CD14-positive monocyte (primary cell): ENCODE measurements around the gene STK39. TPM values are rescaled to one million over a fixed set of nuclear protein-coding genes. Genes with fewer than 3 reads are reported as not detected.

Experiments
- DNase-seq, 3 donors: peaks; one replicate each; pipeline ENCODE4 v3.0.0-alpha.2; 2011 to 2022
- H2AFZ ChIP-seq: 2 replicates; pipeline ENCODE4 v1.6.0; 2012; ENCODE audit warnings: mild to moderate bottlenecking, low read depth, low read length, inconsistent platforms; ENCODE audit not compliant: insufficient read depth, poor library complexity, severe bottlenecking
- H3K27ac ChIP-seq, 2 donors: 1 replicate in 1 of 2; 2 replicates in 1 of 2; pipeline ENCODE4 v1.5.1; 2012 to 2013; ENCODE audit warnings: low read length in 2 of 2, control low read depth in 1 of 2, inconsistent platforms in 1 of 2, low read depth in 1 of 2, mild to moderate bottlenecking in 1 of 2
- H3K27me3 ChIP-seq, 2 donors: one replicate each; pipeline versions ENCODE4 v1.6.0 to v1.6.1; 2011 to 2013; ENCODE audit warnings: low read length in 2 of 2; ENCODE audit not compliant: control insufficient read depth in 2 of 2, insufficient read depth in 2 of 2
- H3K36me3 ChIP-seq, 2 donors: replicated peaks in 1 of 2; 1 replicate in 1 of 2; 2 replicates in 1 of 2; pipeline versions ENCODE4 v1.5.1 to v1.6.1; 2012 to 2013; ENCODE audit warnings: low read length in 2 of 2, control low read depth in 1 of 2, inconsistent platforms in 1 of 2, mild to moderate bottlenecking in 1 of 2; ENCODE audit not compliant: insufficient read depth in 2 of 2, control insufficient read depth in 1 of 2
- H3K4me1 ChIP-seq, 2 donors: 1 replicate in 1 of 2; 2 replicates in 1 of 2; pipeline versions ENCODE4 v1.5.1 to v1.6.1; 2012 to 2013; ENCODE audit warnings: low read length in 2 of 2, control low read depth in 1 of 2, inconsistent platforms in 1 of 2, mild to moderate bottlenecking in 1 of 2, moderate library complexity in 1 of 2; ENCODE audit not compliant: insufficient read depth in 2 of 2, control insufficient read depth in 1 of 2
- H3K4me2 ChIP-seq: replicated peaks from 2 replicates; pipeline ENCODE3; 2012; ENCODE audit warnings: low read length, moderate library complexity, mild to moderate bottlenecking; ENCODE audit not compliant: poor library complexity, severe bottlenecking; ENCODE audit errors: extremely low read depth
- H3K4me3 ChIP-seq, 3 experiments: fragments of 200-600 bp in 1 of 3; sonication (generic) in 1 of 3; replicated peaks in 1 of 3; 1 replicate in 2 of 3; 2 replicates in 1 of 3; pipeline ENCODE4 v1.5.1; 2011 to 2013; ENCODE audit warnings: low read length in 3 of 3, mild to moderate bottlenecking in 3 of 3, control low read depth in 2 of 3, low read depth in 2 of 3, inconsistent platforms in 1 of 3, moderate library complexity in 1 of 3
- H3K79me2 ChIP-seq: 2 replicates; pipeline ENCODE4 v1.6.0; 2012; ENCODE audit warnings: mild to moderate bottlenecking, control low read depth, inconsistent platforms, low read length, moderate library complexity; ENCODE audit not compliant: insufficient read depth
- H3K9ac ChIP-seq: 2 replicates; pipeline ENCODE4 v1.6.0; 2017; ENCODE audit warnings: low read length, mild to moderate bottlenecking; ENCODE audit not compliant: insufficient read depth, poor library complexity, severe bottlenecking
- H3K9me3 ChIP-seq, 2 donors: replicated peaks in 1 of 2; 1 replicate in 1 of 2; 2 replicates in 1 of 2; pipeline versions ENCODE4 v1.5.1 to v1.6.1; 2012 to 2013; ENCODE audit warnings: low read length in 2 of 2, control low read depth in 1 of 2; ENCODE audit not compliant: control insufficient read depth in 1 of 2, insufficient read depth in 1 of 2
- H4K20me1 ChIP-seq: 2 replicates; pipeline ENCODE4 v1.6.0; 2012; ENCODE audit warnings: mild to moderate bottlenecking, low read length, control low read depth, moderate library complexity; ENCODE audit not compliant: insufficient read depth
- H3K27ac Mint-ChIP-seq, 7 donors: one replicate each; pipeline ENCODE4 v1.8.0; 2020; ENCODE audit warnings: mild to moderate bottlenecking in 7 of 7, mixed read lengths in 7 of 7, moderate library complexity in 6 of 7, inconsistent platforms in 2 of 7
- H3K27me3 Mint-ChIP-seq, 3 donors: one replicate each; pipeline ENCODE4 v1.8.0; 2021 to 2022; ENCODE audit warnings: low read depth in 3 of 3, mild to moderate bottlenecking in 3 of 3, mixed read lengths in 3 of 3, moderate library complexity in 3 of 3, inconsistent platforms in 1 of 3
- H3K36me3 Mint-ChIP-seq, 2 donors: one replicate each; pipeline ENCODE4 v1.8.0; 2020; ENCODE audit warnings: mixed read lengths in 2 of 2, inconsistent platforms in 1 of 2, mild to moderate bottlenecking in 1 of 2
- H3K4me1 Mint-ChIP-seq: one replicate; pipeline ENCODE4 v1.8.0; 2020; ENCODE audit warnings: mild to moderate bottlenecking, mixed read lengths
- H3K4me3 Mint-ChIP-seq, 2 donors: one replicate each; pipeline ENCODE4 v1.8.0; 2020; ENCODE audit warnings: mild to moderate bottlenecking in 2 of 2, mixed read lengths in 2 of 2, moderate library complexity in 1 of 2
- H3K9me3 Mint-ChIP-seq, 7 donors: one replicate each; pipeline ENCODE4 v1.8.0; 2020 to 2022; ENCODE audit warnings: mixed read lengths in 7 of 7, mild to moderate bottlenecking in 6 of 7, moderate library complexity in 6 of 7, inconsistent platforms in 2 of 7
- WGBS: methylation state at CpG from one replicate; pipeline ENCODE4 v1.1.5; 2013; ENCODE audit warnings: missing lambda C conversion rate; ENCODE audit not compliant: insufficient coverage; 5-methylcytosine and 5-hydroxymethylcytosine counted together
- intact Hi-C, 2 donors: fragments of 100-400 bp; cut with micrococcal nuclease; formaldehyde crosslinking; loops; one replicate each; pipeline versions ENCODE4 v1.15.0 to v1.15.1; 2023
- polyA plus RNA-seq, 3 donors: library from polyadenylated mRNA; depleted of rRNA in 1 of 3; unstranded in 2 of 3; stranded (reverse) in 1 of 3; fragments of 300-500 nt in 2 of 3; fragments of >200 nt in 1 of 3; fragmentation: Illumina TruSeq in 2 of 3; gene quantifications; 1 replicate in 2 of 3; 2 replicates in 1 of 3; pipeline ENCODE4 v1.2.3, GENCODE V29; 2012 to 2021
- TF ChIP-seq, protein P1 (sequence below): fragments of 200-600 bp; IDR thresholded peaks from one replicate; pipeline ENCODE4 v1.8.0; 2022; ENCODE audit warnings: antibody characterized with exemption, mild to moderate bottlenecking

The STK39 gene
- polyA plus RNA-seq, 3 donors = 1.2 to 2.7 (median 2.6) TPM

DNA sequence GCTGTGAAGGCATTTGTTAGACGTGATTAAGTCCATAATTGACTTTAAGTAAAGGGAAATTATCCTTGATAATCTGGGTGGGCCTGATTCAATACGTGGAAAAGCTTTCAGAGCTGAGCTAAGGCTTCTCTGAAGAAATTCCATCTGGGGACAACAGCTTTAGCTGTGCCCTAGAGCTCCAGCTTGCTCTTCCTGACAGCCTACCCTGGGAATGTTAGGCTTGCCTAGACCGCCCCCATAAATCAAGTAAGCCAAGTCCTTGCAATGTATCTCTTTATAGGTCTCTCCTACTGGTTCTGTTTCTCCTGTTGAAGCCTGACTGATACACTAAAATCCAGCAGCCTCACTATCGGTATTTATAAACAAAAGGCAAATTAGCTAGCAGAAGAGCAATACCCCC is 160.0 kb downstream of the STK39 start:
- peak overlapping the region in 1 of 7 donors; percentile 7 for H3K27ac Mint-ChIP-seq
- TF ChIP-seq, protein P1, sequence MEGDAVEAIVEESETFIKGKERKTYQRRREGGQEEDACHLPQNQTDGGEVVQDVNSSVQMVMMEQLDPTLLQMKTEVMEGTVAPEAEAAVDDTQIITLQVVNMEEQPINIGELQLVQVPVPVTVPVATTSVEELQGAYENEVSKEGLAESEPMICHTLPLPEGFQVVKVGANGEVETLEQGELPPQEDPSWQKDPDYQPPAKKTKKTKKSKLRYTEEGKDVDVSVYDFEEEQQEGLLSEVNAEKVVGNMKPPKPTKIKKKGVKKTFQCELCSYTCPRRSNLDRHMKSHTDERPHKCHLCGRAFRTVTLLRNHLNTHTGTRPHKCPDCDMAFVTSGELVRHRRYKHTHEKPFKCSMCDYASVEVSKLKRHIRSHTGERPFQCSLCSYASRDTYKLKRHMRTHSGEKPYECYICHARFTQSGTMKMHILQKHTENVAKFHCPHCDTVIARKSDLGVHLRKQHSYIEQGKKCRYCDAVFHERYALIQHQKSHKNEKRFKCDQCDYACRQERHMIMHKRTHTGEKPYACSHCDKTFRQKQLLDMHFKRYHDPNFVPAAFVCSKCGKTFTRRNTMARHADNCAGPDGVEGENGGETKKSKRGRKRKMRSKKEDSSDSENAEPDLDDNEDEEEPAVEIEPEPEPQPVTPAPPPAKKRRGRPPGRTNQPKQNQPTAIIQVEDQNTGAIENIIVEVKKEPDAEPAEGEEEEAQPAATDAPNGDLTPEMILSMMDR = no peak
- peaks cover 19% of the 10 kb centered on the region for H3K4me1 Mint-ChIP-seq

DNA sequence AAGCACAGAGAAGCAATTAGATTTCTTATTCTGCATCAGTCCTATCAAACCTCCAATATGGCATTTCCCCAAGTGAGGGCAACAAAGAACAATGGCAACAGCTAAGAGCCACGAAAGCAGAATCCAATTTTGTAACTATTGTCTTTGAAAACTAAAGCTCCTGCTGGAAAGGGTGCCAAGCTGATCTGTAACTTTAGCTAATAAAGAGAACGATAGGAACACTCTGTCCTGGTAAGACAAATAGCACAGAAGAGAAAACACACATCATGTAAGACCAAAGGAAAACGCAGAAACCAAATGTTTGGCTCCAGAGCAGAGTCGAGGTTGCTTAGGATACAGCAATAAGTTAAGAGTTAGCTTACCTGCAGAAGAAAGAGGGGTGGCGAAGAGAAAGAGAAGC is 160.5 kb downstream of the STK39 start:
- Histone ChIP-seq H3K9ac (no peak overlapping the region), H3K27me3 (no peaks in the 10 kb centered on the region), H2AFZ (no peak overlapping the region), H3K4me2 (no peak overlapping the region), H3K79me2 (no peaks in the 10 kb centered on the region), H3K36me3 (peaks cover 0 to 15% of the 10 kb centered on the region in 2 donors), H4K20me1 (no peaks in the 10 kb centered on the region), H3K27ac (no peak overlapping the region), H3K4me3 (no peak overlapping the region), H3K9me3 (no peaks in the 10 kb centered on the region), H3K4me1 (peaks cover 8 to 12% of the 10 kb centered on the region in 2 donors)
- H3K27ac Mint-ChIP-seq = no peak overlapping the region
- H3K4me1 Mint-ChIP-seq = peaks cover 19% of the 10 kb centered on the region
- H3K9me3 Mint-ChIP-seq = peaks cover 2 to 13% (median 6%) of the 10 kb centered on the region in 7 donors
- H3K4me3 Mint-ChIP-seq = no peak overlapping the region
- WGBS = 95% methylated on average over 3 of the region's 5 CpGs
- TF ChIP-seq, protein P1 = no peak
- H3K27me3 Mint-ChIP-seq = no peaks in the 10 kb centered on the region
- DNase-seq = no peak
- H3K36me3 Mint-ChIP-seq = peaks cover 16 to 44% of the 10 kb centered on the region in 2 donors
- intact Hi-C loops = no loop called here

More for the DNA sequence above, 160.0 kb downstream of the STK39 start:
- H3K27ac ChIP-seq = no peak overlapping the region
- H3K4me1 ChIP-seq = peaks cover 8 to 12% of the 10 kb centered on the region in 2 donors
- Mint-ChIP-seq H3K4me3 (no peak overlapping the region), H3K9me3 (peaks cover 0 to 11% (median 4%) of the 10 kb centered on the region in 7 donors), H3K27me3 (no peaks in the 10 kb centered on the region), H3K36me3 (peaks cover 12 to 38% of the 10 kb centered on the region in 2 donors)
- 100% methylated on average over 1 of the region's 4 CpGs for WGBS
- no peak for DNase-seq
- H2AFZ ChIP-seq = no peak overlapping the region
- H4K20me1 ChIP-seq = no peaks in the 10 kb centered on the region
- intact Hi-C loops = no loop called here
- H3K27me3 ChIP-seq = no peaks in the 10 kb centered on the region
- H3K9ac ChIP-seq = no peak overlapping the region
- H3K36me3 ChIP-seq = peaks cover 0 to 12% of the 10 kb centered on the region in 2 donors
- no peak overlapping the region for H3K4me2 ChIP-seq
- no peak overlapping the region for H3K4me3 ChIP-seq
- H3K9me3 ChIP-seq = no peaks in the 10 kb centered on the region
- no peaks in the 10 kb centered on the region for H3K79me2 ChIP-seq
